B cell (primary cell): ENCODE data around the gene PIMREG. TPM values are rescaled to one million over a fixed set of nuclear protein-coding genes. Genes with fewer than 3 reads are reported as not detected.

Experiments
- ATAC-seq: fragments of 200-7000 bp; cut with Tn5 transposase; one replicate; pipeline ENCODE4 v1.10.0; 2021; ENCODE audit warnings: low read depth, mild to moderate bottlenecking, moderate number of reproducible peaks, moderate library complexity
- CTCF ChIA-PET: fragments of 350-600 bp; sonication (Branson Sonifier 250); formaldehyde crosslinking; loops from one replicate; lab custom pipeline; 2021; ENCODE audit warnings: antibody characterized with exemption, inconsistent platforms; lab: Charles Lee
- POLR2A ChIA-PET: fragments of 350-600 bp; sonication (Branson Sonifier 250); formaldehyde crosslinking; loops from one replicate; lab custom pipeline; 2021; ENCODE audit warnings: antibody characterized with exemption; lab: Charles Lee
- DNase-seq: peaks from one replicate; pipeline ENCODE4 v3.0.0; 2013
- H2AFZ ChIP-seq: 2 replicates; pipeline ENCODE4 v1.6.1; 2012; ENCODE audit warnings: mild to moderate bottlenecking, low read depth, low read length; ENCODE audit not compliant: insufficient read depth, poor library complexity, severe bottlenecking
- H3K27ac ChIP-seq, 2 donors: 1 replicate in 1 of 2; 2 replicates in 1 of 2; pipeline ENCODE4 v1.5.1; 2012 to 2013; ENCODE audit warnings: low read length in 2 of 2, mild to moderate bottlenecking in 2 of 2, moderate library complexity in 1 of 2
- H3K27me3 ChIP-seq, 4 experiments: fragments of 200-600 bp in 1 of 4; sonication (generic) in 1 of 4; replicated peaks in 1 of 4; 1 replicate in 2 of 4; 2 replicates in 2 of 4; pipeline versions ENCODE4 v1.6.1 to v1.7.0; 2013 to 2016; ENCODE audit warnings: low read length in 3 of 4, mild to moderate bottlenecking in 2 of 4, mixed read lengths in 1 of 4, moderate library complexity in 1 of 4; ENCODE audit not compliant: insufficient read depth in 4 of 4, control insufficient read depth in 3 of 4; ENCODE audit errors: control extremely low read depth in 1 of 4
- H3K36me3 ChIP-seq, 2 experiments: replicated peaks in 1 of 2; 1 replicate in 1 of 2; 2 replicates in 1 of 2; pipeline versions ENCODE4 v1.6.1 to v1.7.1; 2013; ENCODE audit warnings: low read length in 1 of 2; ENCODE audit not compliant: insufficient read depth in 2 of 2, control insufficient read depth in 1 of 2; ENCODE audit errors: control extremely low read depth in 1 of 2, extremely low read depth in 1 of 2
- H3K4me1 ChIP-seq, 2 donors: fragments of 200-600 bp in 1 of 2; sonication (generic) in 1 of 2; 1 replicate in 1 of 2; 2 replicates in 1 of 2; pipeline versions ENCODE4 v1.5.1 to v1.6.1; 2013 to 2017; ENCODE audit warnings: low read length in 2 of 2; ENCODE audit not compliant: control insufficient read depth in 2 of 2, insufficient read depth in 2 of 2
- H3K4me2 ChIP-seq: replicated peaks from 2 replicates; pipeline ENCODE3; 2012; ENCODE audit warnings: mild to moderate bottlenecking, low read depth, low read length; ENCODE audit not compliant: poor library complexity, severe bottlenecking
- H3K4me3 ChIP-seq, 5 experiments: fragments of 200-600 bp in 1 of 5; sonication (generic) in 1 of 5; 1 replicate in 3 of 5; 2 replicates in 2 of 5; pipeline versions ENCODE4 v1.5.1 to v1.7.0; 2011 to 2016; ENCODE audit warnings: low read length in 4 of 5, mild to moderate bottlenecking in 4 of 5, low read depth in 2 of 5, control low read depth in 1 of 5, moderate library complexity in 1 of 5; ENCODE audit not compliant: insufficient read depth in 1 of 5; ENCODE audit errors: control extremely low read depth in 1 of 5, extremely low read depth in 1 of 5
- H3K79me2 ChIP-seq: fragments of 200-600 bp; sonication (generic); one replicate; pipeline ENCODE4 v1.6.0; 2016; ENCODE audit warnings: low read length; ENCODE audit not compliant: control insufficient read depth, insufficient read depth
- H3K9ac ChIP-seq: fragments of 200-600 bp; sonication (generic); 2 replicates; pipeline ENCODE4 v1.6.1; 2017; ENCODE audit warnings: mild to moderate bottlenecking, low read length, moderate library complexity
- H3K9me3 ChIP-seq, 3 donors: one replicate each; pipeline versions ENCODE4 v1.6.1 to v1.7.1; 2013; ENCODE audit warnings: low read length in 2 of 3; ENCODE audit not compliant: control insufficient read depth in 2 of 3, insufficient read depth in 1 of 3; ENCODE audit errors: control extremely low read depth in 1 of 3
- H4K20me1 ChIP-seq: 2 replicates; pipeline ENCODE4 v1.6.0; 2012; ENCODE audit warnings: mild to moderate bottlenecking, low read length; ENCODE audit not compliant: insufficient read depth, control insufficient read depth, poor library complexity, severe bottlenecking
- H3K27ac Mint-ChIP-seq: one replicate; pipeline ENCODE4 v1.8.0; 2021; ENCODE audit warnings: mixed read lengths
- H3K27me3 Mint-ChIP-seq: one replicate; pipeline ENCODE4 v1.8.0; 2021; ENCODE audit warnings: mixed read lengths
- H3K4me1 Mint-ChIP-seq: one replicate; pipeline ENCODE4 v1.8.0; 2021; ENCODE audit warnings: mixed read lengths
- H3K4me3 Mint-ChIP-seq: one replicate; pipeline ENCODE4 v1.8.0; 2021; ENCODE audit warnings: mixed read lengths
- H3K9me3 Mint-ChIP-seq: one replicate; pipeline ENCODE4 v1.8.0; 2022; ENCODE audit warnings: mixed read lengths; ENCODE audit not compliant: insufficient read depth
- CTCF ChIP-seq: fragments of 200-600 bp; IDR thresholded peaks from one replicate; pipeline ENCODE4 v1.8.0; 2022; ENCODE audit warnings: antibody characterized with exemption, mild to moderate bottlenecking
- EZH2 ChIP-seq: IDR thresholded peaks from 2 replicates; pipeline ENCODE4 v1.6.1; 2012; ENCODE audit warnings: borderline replicate concordance, low read depth, mild to moderate bottlenecking, moderate library complexity, low read length; ENCODE audit not compliant: insufficient read depth, poor library complexity, severe bottlenecking
- WGBS: methylation state at CpG from one replicate; pipeline ENCODE4 v1.1.5; 2013; ENCODE audit warnings: missing lambda C conversion rate; ENCODE audit not compliant: insufficient coverage; 5-methylcytosine and 5-hydroxymethylcytosine counted together
- intact Hi-C: fragments of 100-400 bp; cut with micrococcal nuclease; formaldehyde crosslinking; loops from one replicate; pipeline ENCODE4 v1.10.0; 2022
- polyA plus RNA-seq: library from polyadenylated mRNA; depleted of rRNA; stranded (reverse); fragments of >200 nt; gene quantifications from 2 replicates; pipeline ENCODE4 v1.2.3, GENCODE V29; 2012
- total RNA-seq, 2 donors: library from RNA; stranded (reverse); fragments of 120-200 nt in 1 of 2; gene quantifications; 1 replicate in 1 of 2; 2 replicates in 1 of 2; pipeline versions ENCODE4 v1.2.3 to v1.2.4, GENCODE V29; 2013 to 2022

PIMREG gene
- total and polyA plus RNA-seq, 2 donors (not counting 1 experiment from before 2014, with no cell fraction given): 0.21 TPM; not detected in 1

- no peaks in the 10 kb centered on the region for H3K9me3 ChIP-seq
- H3K9ac ChIP-seq: no peak overlapping the region
- Mint-ChIP-seq H3K4me1 (peaks cover 24% of the 10 kb centered on the region), H3K9me3 (no peaks in the 10 kb centered on the region), H3K27ac (no peak overlapping the region), H3K27me3 (peaks cover 28% of the 10 kb centered on the region), H3K4me3 (no peak overlapping the region)
- peaks cover 0 to 9% (median 0%) of the 10 kb centered on the region in 4 experiments for H3K27me3 ChIP-seq
- H3K36me3 ChIP-seq: no peaks in the 10 kb centered on the region
- WGBS: 72% methylated on average over 3 of the region's 4 CpGs
- peaks cover 24% of the 10 kb centered on the region in 2 donors for H3K4me1 ChIP-seq
- no peaks in the 10 kb centered on the region for H4K20me1 ChIP-seq
- no peaks in the 10 kb centered on the region for H3K79me2 ChIP-seq
- ATAC-seq (no peak), DNase-seq (no peak)
- POLR2A ChIA-PET: no interaction called here
- no peak overlapping the region for H3K27ac ChIP-seq
- no peak overlapping the region for H2AFZ ChIP-seq
- intact Hi-C loops: no loop called here
- no peak overlapping the region for H3K4me2 ChIP-seq
- no peak overlapping the region for H3K4me3 ChIP-seq
- CTCF ChIA-PET: no interaction called here
- TF ChIP-seq EZH2 (no peak), CTCF (no peak)
Measured at GRCh38 chr17:6492892-6493674, 48.8 kb downstream of the PIMREG start.

GRCh38 chr17:6494239-6494941 lies 50.1 kb downstream of the PIMREG start:
- Histone ChIP-seq H4K20me1 (no peaks in the 10 kb centered on the region), H3K36me3 (no peaks in the 10 kb centered on the region), H3K4me2 (no peak overlapping the region), H3K9me3 (no peaks in the 10 kb centered on the region), H3K9ac (no peak overlapping the region), H3K4me1 (peaks cover 24% of the 10 kb centered on the region in 2 donors), H2AFZ (no peak overlapping the region), H3K4me3 (no peak overlapping the region), H3K79me2 (no peaks in the 10 kb centered on the region), H3K27me3 (peaks cover 0 to 9% (median 0%) of the 10 kb centered on the region in 4 experiments), H3K27ac (no peak overlapping the region)
- Mint-ChIP-seq H3K4me1 (peaks cover 27% of the 10 kb centered on the region), H3K9me3 (no peaks in the 10 kb centered on the region), H3K27me3 (peaks cover 20% of the 10 kb centered on the region), H3K27ac (no peak overlapping the region), H3K4me3 (no peak overlapping the region)
- POLR2A ChIA-PET: no interaction called here
- CTCF ChIA-PET: no interaction called here
- intact Hi-C loops: no loop called here
- TF ChIP-seq EZH2: no peak
- TF ChIP-seq CTCF: no peak
- WGBS: 87% methylated on average over 3 of the region's 5 CpGs
- DNase-seq: no peak
- no peak for ATAC-seq
